ENCODE measurements around the gene KRT15.

The KRT15 gene

DNA sequence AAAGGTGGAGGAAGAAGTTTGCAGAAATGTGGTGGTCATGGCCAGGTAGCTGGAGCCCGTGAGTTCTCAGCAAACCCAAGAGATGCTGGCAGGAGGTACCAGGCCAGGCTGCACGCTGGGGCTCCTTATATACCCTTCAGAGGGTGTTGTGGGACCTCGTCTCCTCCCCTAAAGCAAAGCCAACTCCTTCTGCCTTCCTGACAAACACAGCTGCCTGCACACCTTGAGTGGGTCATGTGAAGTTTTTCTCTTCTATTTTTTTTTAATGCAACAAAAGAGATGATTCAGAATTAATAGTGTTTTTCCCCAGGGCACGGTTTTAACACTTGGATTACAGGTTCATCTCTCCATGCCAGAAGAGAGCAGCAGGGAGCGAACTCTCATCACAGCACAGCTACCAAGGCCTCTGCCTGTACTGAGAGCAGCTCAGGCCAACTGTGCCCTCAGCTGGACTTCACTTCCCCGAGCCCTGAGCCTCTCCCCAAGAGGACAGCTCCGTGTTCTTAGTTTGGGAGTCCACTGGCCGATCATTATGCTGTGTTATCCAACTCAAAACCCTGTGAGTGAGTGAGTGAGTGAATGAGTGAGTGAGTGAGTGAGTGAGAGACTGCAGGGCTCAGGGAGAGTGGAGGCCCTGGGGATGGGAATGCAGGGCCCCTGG lies at the start of gene KRT15:
Gene KRT15 (minus strand): TSS at position 102 of the 661 bp plus-strand sequence. CDS start 63 bp downstream, at position 39.
- no peak for TF ChIP-seq ZFX (IDR thresholded peaks at IDR 0.05)
- TF ChIP-seq, protein P1, sequence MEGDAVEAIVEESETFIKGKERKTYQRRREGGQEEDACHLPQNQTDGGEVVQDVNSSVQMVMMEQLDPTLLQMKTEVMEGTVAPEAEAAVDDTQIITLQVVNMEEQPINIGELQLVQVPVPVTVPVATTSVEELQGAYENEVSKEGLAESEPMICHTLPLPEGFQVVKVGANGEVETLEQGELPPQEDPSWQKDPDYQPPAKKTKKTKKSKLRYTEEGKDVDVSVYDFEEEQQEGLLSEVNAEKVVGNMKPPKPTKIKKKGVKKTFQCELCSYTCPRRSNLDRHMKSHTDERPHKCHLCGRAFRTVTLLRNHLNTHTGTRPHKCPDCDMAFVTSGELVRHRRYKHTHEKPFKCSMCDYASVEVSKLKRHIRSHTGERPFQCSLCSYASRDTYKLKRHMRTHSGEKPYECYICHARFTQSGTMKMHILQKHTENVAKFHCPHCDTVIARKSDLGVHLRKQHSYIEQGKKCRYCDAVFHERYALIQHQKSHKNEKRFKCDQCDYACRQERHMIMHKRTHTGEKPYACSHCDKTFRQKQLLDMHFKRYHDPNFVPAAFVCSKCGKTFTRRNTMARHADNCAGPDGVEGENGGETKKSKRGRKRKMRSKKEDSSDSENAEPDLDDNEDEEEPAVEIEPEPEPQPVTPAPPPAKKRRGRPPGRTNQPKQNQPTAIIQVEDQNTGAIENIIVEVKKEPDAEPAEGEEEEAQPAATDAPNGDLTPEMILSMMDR (conservative IDR thresholded peaks at IDR 0.05): no peak
- no peak within 1 kb of the TSS for H3K27ac ChIP-seq

- no peak for TF ChIP-seq ZFX (IDR thresholded peaks at IDR 0.05)
- TF ChIP-seq, protein P1 (conservative IDR thresholded peaks at IDR 0.05): no peak
- H3K27ac ChIP-seq: no peak overlapping the region
Measured at GRCh38 chr17:41567317-41567716, 48.6 kb upstream of the KRT15 start.

DNA sequence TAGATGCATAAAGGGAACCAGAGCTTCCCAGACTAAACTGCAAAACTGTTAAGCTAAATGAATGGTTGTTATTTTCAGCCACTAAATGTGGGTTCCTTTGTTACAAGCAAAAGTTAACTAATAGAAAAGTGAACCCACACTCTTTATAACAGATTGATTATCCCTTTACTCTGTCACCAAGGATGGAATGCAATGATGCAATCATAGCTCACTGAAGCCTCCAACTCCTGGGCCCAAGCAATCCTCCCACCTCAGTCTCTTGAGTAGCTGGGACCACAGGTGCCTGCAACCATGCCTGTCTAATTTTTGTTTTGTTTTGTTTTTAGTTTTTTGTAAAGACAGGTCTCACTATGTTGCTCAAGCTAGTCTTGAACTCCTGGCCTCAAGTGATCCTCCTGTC lies 46.6 kb upstream of the KRT15 start:
- no peak overlapping the region for H3K27ac ChIP-seq
- TF ChIP-seq, protein P1 (conservative IDR thresholded peaks at IDR 0.05): no peak
- TF ChIP-seq ZFX (IDR thresholded peaks at IDR 0.05): no peak

DNA sequence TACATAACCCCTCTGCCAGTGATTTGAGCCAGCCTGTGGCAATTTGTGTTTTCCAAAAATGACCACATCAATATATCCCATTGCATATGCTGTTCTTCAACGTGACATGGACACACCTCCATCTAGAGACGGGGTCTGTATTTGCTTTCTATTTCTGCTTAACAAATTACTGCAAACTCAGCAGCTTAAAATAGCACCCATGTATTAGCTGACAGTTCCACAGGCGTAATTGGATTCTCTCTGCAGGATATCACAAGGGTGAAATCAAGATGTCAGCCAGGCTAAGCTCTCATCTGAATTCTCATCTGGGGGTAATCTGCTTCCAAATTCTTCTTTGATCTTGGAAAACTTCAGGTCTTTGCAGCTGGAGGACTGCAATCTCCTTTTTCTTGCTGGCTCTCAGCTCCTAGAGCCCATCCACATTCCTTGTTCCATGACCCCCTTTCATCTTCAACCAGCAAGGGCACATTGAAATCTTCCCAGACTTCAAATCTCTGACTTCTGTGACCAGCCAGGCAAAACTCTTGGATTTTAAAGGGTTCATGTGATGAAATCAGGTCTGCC lies 45.0 kb upstream of the KRT15 start:
- TF ChIP-seq, protein P1 (conservative IDR thresholded peaks at IDR 0.05): no peak
- no peak for TF ChIP-seq ZFX (IDR thresholded peaks at IDR 0.05)
- H3K27ac ChIP-seq: no peak overlapping the region

- H3K27ac ChIP-seq: no peak overlapping the region
- TF ChIP-seq, protein P1 (conservative IDR thresholded peaks at IDR 0.05): no peak
- no peak for TF ChIP-seq ZFX (IDR thresholded peaks at IDR 0.05)
Measured at GRCh38 chr17:41561554-41561953, 42.9 kb upstream of the KRT15 start.

DNA sequence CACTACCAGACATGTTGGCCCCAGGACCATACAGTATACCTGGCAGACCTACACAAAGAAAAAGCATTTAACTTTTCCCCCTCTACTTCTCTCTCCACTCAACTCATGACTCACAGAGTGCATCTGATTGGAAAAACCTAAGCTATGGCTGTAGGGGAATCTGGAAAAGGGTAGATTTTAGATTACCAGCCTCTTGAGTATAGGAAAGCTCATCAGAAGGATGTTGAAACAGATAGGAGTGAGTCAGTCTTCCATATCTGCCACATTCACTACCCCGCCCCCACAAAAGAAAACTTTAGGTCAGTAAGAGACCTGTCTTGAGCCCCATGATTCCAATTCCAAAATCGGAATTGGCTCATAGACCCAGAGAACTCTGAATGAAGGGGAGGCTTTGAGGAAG lies 40.9 kb upstream of the KRT15 start:
- TF ChIP-seq, protein P1 (conservative IDR thresholded peaks at IDR 0.05): no peak
- TF ChIP-seq ZFX (IDR thresholded peaks at IDR 0.05): no peak
- H3K27ac ChIP-seq: no peak overlapping the region

DNA sequence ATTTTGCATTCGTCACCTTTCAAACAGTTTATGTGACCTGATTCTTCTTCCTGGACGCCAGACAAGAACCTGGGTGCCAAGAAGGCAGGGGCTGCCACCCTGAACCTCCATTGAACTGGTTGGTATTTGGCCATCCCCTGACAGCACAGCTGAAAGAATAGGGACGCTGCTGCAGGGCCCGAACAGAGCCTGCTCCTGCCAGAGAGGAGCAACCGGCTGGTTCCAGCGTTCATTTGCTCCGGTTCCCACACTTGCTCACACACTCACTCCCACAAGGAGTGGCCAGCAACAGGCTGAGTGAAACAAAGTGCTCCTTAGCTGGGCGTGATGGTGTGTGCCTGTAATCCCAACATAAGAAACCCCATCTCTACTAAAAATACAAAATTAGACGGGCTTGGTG lies 38.2 kb upstream of the KRT15 start:
- H3K27ac ChIP-seq: no peak overlapping the region
- TF ChIP-seq, protein P1 (conservative IDR thresholded peaks at IDR 0.05): no peak
- TF ChIP-seq ZFX (IDR thresholded peaks at IDR 0.05): no peak
